Measurements from ENCODE around the gene DDX56. TPM values are rescaled to one million over a fixed set of nuclear protein-coding genes. Genes with fewer than 3 reads are reported as not detected.

Gene DDX56
- polyA plus RNA-seq, 3 donors, result 32.2 to 69.3 (median 33.9) TPM

DNA sequence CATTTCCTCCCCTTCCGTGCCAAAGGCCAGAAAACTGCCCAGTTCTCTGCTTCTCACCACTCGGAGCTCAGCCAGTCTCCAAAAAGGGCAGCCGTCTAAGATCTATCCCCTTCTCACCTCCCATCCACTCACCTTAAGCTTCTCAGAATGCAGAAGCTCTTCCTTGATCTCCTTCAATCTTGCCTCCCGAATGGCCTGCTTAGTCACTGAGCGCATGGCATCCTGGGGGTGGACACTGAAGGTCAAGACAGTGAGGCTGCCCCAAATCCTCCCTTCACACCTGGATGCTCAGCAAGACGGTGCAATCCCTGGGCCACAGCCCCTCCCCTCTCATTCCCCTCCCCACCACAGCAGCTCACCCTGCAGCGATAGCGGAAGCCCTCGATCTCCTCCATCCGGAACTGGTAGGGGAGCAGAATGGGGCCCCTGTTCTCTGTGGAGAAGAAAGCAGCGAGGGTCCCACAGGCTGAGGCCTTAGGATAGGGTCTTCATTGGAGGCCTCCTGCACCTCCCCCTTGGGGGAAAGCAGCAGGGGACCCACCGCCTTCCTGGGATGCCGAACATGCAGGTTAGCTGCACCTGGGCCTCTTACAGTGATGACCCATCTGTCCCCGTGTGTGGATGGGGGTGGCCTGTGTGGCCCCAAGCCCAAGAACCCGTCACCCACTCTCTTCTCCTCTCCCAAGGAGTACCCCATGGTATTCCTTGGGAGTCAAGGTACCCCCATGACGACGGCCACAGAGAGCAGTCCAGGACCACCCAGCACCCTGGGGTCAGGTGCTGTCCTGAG lies 4.7 kb downstream of the DDX56 start:
- Histone ChIP-seq H3K36me3 (replicated peaks in 1 of 2; ENCODE audit: control insufficient read depth in 1 of 2, insufficient read depth in 2 of 2, low read length in 2 of 2) (peaks cover 78 to 86% of the 10 kb centered on the region in 2 donors), H4K20me1 (ENCODE audit: insufficient read depth, low read length) (peaks cover 21% of the 10 kb centered on the region), H3K27ac (ENCODE audit: low read depth in 1 of 2, low read length in 2 of 2) (no peak overlapping the region), H3K4me2 (replicated peaks; ENCODE audit: extremely low read depth, low read length, poor library complexity, severe bottlenecking) (no peak overlapping the region), H3K9ac (ENCODE audit: insufficient read depth, low read length, poor library complexity, severe bottlenecking) (no peak overlapping the region), H3K9me3 (replicated peaks in 1 of 2; ENCODE audit: control insufficient read depth in 1 of 2, insufficient read depth in 1 of 2, low read length in 2 of 2) (no peaks in the 10 kb centered on the region), H3K4me3 (replicated peaks in 1 of 3; ENCODE audit: low read depth in 2 of 3, low read length in 3 of 3) (no peak overlapping the region), H3K27me3 (ENCODE audit: control insufficient read depth in 2 of 2, insufficient read depth in 2 of 2, low read length in 2 of 2) (no peaks in the 10 kb centered on the region), H2AFZ (ENCODE audit: insufficient read depth, low read depth, low read length, poor library complexity, severe bottlenecking) (no peak overlapping the region), H3K4me1 (ENCODE audit: control insufficient read depth in 1 of 2, insufficient read depth in 2 of 2, low read length in 2 of 2) (peaks cover 12 to 15% of the 10 kb centered on the region in 2 donors), H3K79me2 (ENCODE audit: insufficient read depth, low read length) (peaks cover 20% of the 10 kb centered on the region)
- H3K27ac Mint-ChIP-seq, result peak overlapping the region in 6 of 7 donors; percentile 21 to 73 (median 30)
- TF ChIP-seq, protein P1, sequence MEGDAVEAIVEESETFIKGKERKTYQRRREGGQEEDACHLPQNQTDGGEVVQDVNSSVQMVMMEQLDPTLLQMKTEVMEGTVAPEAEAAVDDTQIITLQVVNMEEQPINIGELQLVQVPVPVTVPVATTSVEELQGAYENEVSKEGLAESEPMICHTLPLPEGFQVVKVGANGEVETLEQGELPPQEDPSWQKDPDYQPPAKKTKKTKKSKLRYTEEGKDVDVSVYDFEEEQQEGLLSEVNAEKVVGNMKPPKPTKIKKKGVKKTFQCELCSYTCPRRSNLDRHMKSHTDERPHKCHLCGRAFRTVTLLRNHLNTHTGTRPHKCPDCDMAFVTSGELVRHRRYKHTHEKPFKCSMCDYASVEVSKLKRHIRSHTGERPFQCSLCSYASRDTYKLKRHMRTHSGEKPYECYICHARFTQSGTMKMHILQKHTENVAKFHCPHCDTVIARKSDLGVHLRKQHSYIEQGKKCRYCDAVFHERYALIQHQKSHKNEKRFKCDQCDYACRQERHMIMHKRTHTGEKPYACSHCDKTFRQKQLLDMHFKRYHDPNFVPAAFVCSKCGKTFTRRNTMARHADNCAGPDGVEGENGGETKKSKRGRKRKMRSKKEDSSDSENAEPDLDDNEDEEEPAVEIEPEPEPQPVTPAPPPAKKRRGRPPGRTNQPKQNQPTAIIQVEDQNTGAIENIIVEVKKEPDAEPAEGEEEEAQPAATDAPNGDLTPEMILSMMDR (IDR thresholded peaks at IDR 0.05), result no peak
- peak overlapping the region in 1 of 2 donors; percentile 43 for H3K4me3 Mint-ChIP-seq
- no peak for DNase-seq
- H3K36me3 Mint-ChIP-seq, result peaks cover 82 to 86% of the 10 kb centered on the region in 2 donors
- peaks cover 0 to 2% (median 0%) of the 10 kb centered on the region in 3 donors for H3K27me3 Mint-ChIP-seq (ENCODE audit: low read depth in 3 of 3)
- H3K9me3 Mint-ChIP-seq, result peaks cover 0 to 3% (median 0%) of the 10 kb centered on the region in 7 donors
- peaks cover 24% of the 10 kb centered on the region for H3K4me1 Mint-ChIP-seq
- intact Hi-C loops (cut with micrococcal nuclease), result no loop called here
- 100% methylated on average over 10 of the region's 17 CpGs for WGBS (ENCODE audit: insufficient coverage)

- H3K27ac Mint-ChIP-seq, result peak overlapping the region in 1 of 7 donors; percentile 15
Observed at GRCh38 chr7:44567884-44568283, 5.8 kb downstream of the DDX56 start.

More at GRCh38 chr7:44567884-44568283, 5.8 kb downstream of the DDX56 start:
- H3K4me2 ChIP-seq (replicated peaks; ENCODE audit: extremely low read depth, low read length, poor library complexity, severe bottlenecking), result no peak overlapping the region
- Mint-ChIP-seq H3K9me3 (peaks cover 0 to 3% (median 0%) of the 10 kb centered on the region in 7 donors), H3K27me3 (ENCODE audit: low read depth in 3 of 3) (peaks cover 0 to 4% (median 0%) of the 10 kb centered on the region in 3 donors), H3K36me3 (peaks cover 82 to 94% of the 10 kb centered on the region in 2 donors), H3K4me3 (no peak overlapping the region), H3K4me1 (peaks cover 17% of the 10 kb centered on the region)
- no peak for DNase-seq
- peaks cover 3 to 6% of the 10 kb centered on the region in 2 donors for H3K4me1 ChIP-seq (ENCODE audit: control insufficient read depth in 1 of 2, insufficient read depth in 2 of 2, low read length in 2 of 2)
- 100% methylated on average over 3 of the region's 6 CpGs for WGBS (ENCODE audit: insufficient coverage)
- H3K79me2 ChIP-seq (ENCODE audit: insufficient read depth, low read length), result peaks cover 11% of the 10 kb centered on the region
- no peaks in the 10 kb centered on the region for H3K27me3 ChIP-seq (ENCODE audit: control insufficient read depth in 2 of 2, insufficient read depth in 2 of 2, low read length in 2 of 2)
- no peak overlapping the region for H2AFZ ChIP-seq (ENCODE audit: insufficient read depth, low read depth, low read length, poor library complexity, severe bottlenecking)
- peaks cover 21% of the 10 kb centered on the region for H4K20me1 ChIP-seq (ENCODE audit: insufficient read depth, low read length)
- no peak overlapping the region for H3K4me3 ChIP-seq (replicated peaks in 1 of 3; ENCODE audit: low read depth in 2 of 3, low read length in 3 of 3)
- H3K9ac ChIP-seq (ENCODE audit: insufficient read depth, low read length, poor library complexity, severe bottlenecking), result no peak overlapping the region
- no peaks in the 10 kb centered on the region for H3K9me3 ChIP-seq (replicated peaks in 1 of 2; ENCODE audit: control insufficient read depth in 1 of 2, insufficient read depth in 1 of 2, low read length in 2 of 2)
- H3K36me3 ChIP-seq (replicated peaks in 1 of 2; ENCODE audit: control insufficient read depth in 1 of 2, insufficient read depth in 2 of 2, low read length in 2 of 2), result peaks cover 78 to 94% of the 10 kb centered on the region in 2 donors
- no peak overlapping the region for H3K27ac ChIP-seq (ENCODE audit: low read depth in 1 of 2, low read length in 2 of 2)
- TF ChIP-seq, protein P1 (IDR thresholded peaks at IDR 0.05), result no peak
- intact Hi-C loops (cut with micrococcal nuclease), result no loop called here

Data from CD14-positive monocyte (primary cell).